Loucy (cell line): ENCODE results near the gene MITF.

ENCODE experiments used
- CTCF ChIP-seq: fragments of 200-600 bp; sonication (generic); conservative IDR thresholded peaks from 2 replicates; pipeline ENCODE4 v1.5.1; 2014; ENCODE audit warnings: mild to moderate bottlenecking, antibody characterized with exemption, low read length
- EZH2phosphoT487 ChIP-seq: fragments of 200-600 bp; IDR thresholded peaks from 2 replicates; pipeline ENCODE4 v1.6.1; 2018; ENCODE audit warnings: antibody characterized with exemption, mild to moderate bottlenecking, moderate library complexity, borderline replicate concordance

- TF ChIP-seq CTCF (no peak), EZH2phosphoT487 (no peak)
Observed at GRCh38 chr3:69976021-69976420, 236.8 kb downstream of the MITF start.
